ENCODE measurements around the gene ARSB.

ARSB gene

GRCh38 chr5:78985116-78985724, at the start of gene ARSB:
TSS of gene ARSB (minus strand) at chr5:78985310. CDS start at chr5:78985248, 62 bp downstream.
- DNase-seq (ENCODE audit: low spot score), result peak; percentile 48

- DNase-seq (ENCODE audit: low spot score), result no peak
Measured at GRCh38 chr5:79032782-79033181, 47.7 kb upstream of the ARSB start.

GRCh38 chr5:79032031-79032695, 47.1 kb upstream of the ARSB start:
- no peak for DNase-seq (ENCODE audit: low spot score)

- DNase-seq (ENCODE audit: low spot score), result no peak
Measured at GRCh38 chr5:79031485-79031867, 46.4 kb upstream of the ARSB start.

- DNase-seq (ENCODE audit: low spot score), result no peak
Measured at GRCh38 chr5:79030663-79031484, 45.8 kb upstream of the ARSB start.

- DNase-seq (ENCODE audit: low spot score), result peak; percentile 77
Measured at GRCh38 chr5:79025054-79025472, 40.0 kb upstream of the ARSB start.

GRCh38 chr5:79023947-79024346, 38.8 kb upstream of the ARSB start:
- no peak for DNase-seq (ENCODE audit: low spot score)

GRCh38 chr5:79023348-79023747, 38.2 kb upstream of the ARSB start:
- DNase-seq (ENCODE audit: low spot score), result no peak

GRCh38 chr5:79022771-79023170, 37.7 kb upstream of the ARSB start:
- no peak for DNase-seq (ENCODE audit: low spot score)

GRCh38 chr5:79021753-79022152, 36.6 kb upstream of the ARSB start:
- no peak for DNase-seq (ENCODE audit: low spot score)

- peak; percentile 70 for DNase-seq (ENCODE audit: low spot score)
Measured at GRCh38 chr5:79020861-79021561, 35.9 kb upstream of the ARSB start.

GRCh38 chr5:79014631-79015030, 29.5 kb upstream of the ARSB start:
- DNase-seq (ENCODE audit: low spot score), result no peak

- DNase-seq (ENCODE audit: low spot score), result no peak
Measured at GRCh38 chr5:79011869-79012268, 26.8 kb upstream of the ARSB start.

- DNase-seq (ENCODE audit: low spot score), result peak; percentile 44
Measured at GRCh38 chr5:79011219-79011836, 26.2 kb upstream of the ARSB start.

- no peak for DNase-seq (ENCODE audit: low spot score)
Measured at GRCh38 chr5:79008362-79008761, 23.3 kb upstream of the ARSB start.

GRCh38 chr5:79007872-79008271, 22.8 kb upstream of the ARSB start:
- DNase-seq (ENCODE audit: low spot score), result no peak

GRCh38 chr5:79005936-79006631, 21.0 kb upstream of the ARSB start:
- no peak for DNase-seq (ENCODE audit: low spot score)

- no peak for DNase-seq (ENCODE audit: low spot score)
Measured at GRCh38 chr5:79005151-79005550, 20.0 kb upstream of the ARSB start.

GRCh38 chr5:79002374-79002773, 17.3 kb upstream of the ARSB start:
- DNase-seq (ENCODE audit: low spot score), result no peak

GRCh38 chr5:79001471-79001870, 16.4 kb upstream of the ARSB start:
- DNase-seq (ENCODE audit: low spot score), result peak; percentile 35

- DNase-seq (ENCODE audit: low spot score), result no peak
Measured at GRCh38 chr5:78997090-78997489, 12.0 kb upstream of the ARSB start.
